ENCODE data around the gene DST.
A peak's percentile ranks its signal among the peaks of the same experiment; 100 is the strongest.

DST gene

GRCh38 chr6:56479381-56479780 lies 163.3 kb downstream of the DST start:
- no peak for DNase-seq

GRCh38 chr6:56478202-56478601 lies 164.5 kb downstream of the DST start:
- DNase-seq, result no peak

- no peak for DNase-seq
Measured at GRCh38 chr6:56477241-56477640, 165.4 kb downstream of the DST start.

- DNase-seq, result no peak
Measured at GRCh38 chr6:56475736-56476457, 166.8 kb downstream of the DST start.

GRCh38 chr6:56474532-56474931 lies 168.2 kb downstream of the DST start:
- DNase-seq, result no peak

- no peak for DNase-seq
Measured at GRCh38 chr6:56463443-56463842, 179.2 kb downstream of the DST start.

- DNase-seq, result no peak
Measured at GRCh38 chr6:56459030-56459805, 183.5 kb downstream of the DST start.

GRCh38 chr6:56458324-56458884 lies 184.3 kb downstream of the DST start:
- DNase-seq, result no peak

- no peak for DNase-seq
Measured at GRCh38 chr6:56456785-56457184, 185.9 kb downstream of the DST start.

GRCh38 chr6:56450882-56451739 lies 191.6 kb downstream of the DST start:
- DNase-seq, result peak; percentile 70

- no peak for DNase-seq
Measured at GRCh38 chr6:56450376-56450775, 192.3 kb downstream of the DST start.

GRCh38 chr6:56448046-56448445 lies 194.6 kb downstream of the DST start:
- DNase-seq, result no peak

- peak; percentile 47 for DNase-seq
Measured at GRCh38 chr6:56445818-56446217, 196.9 kb downstream of the DST start.

GRCh38 chr6:56444855-56445254 lies 197.8 kb downstream of the DST start:
- DNase-seq, result no peak

- no peak for DNase-seq
Measured at GRCh38 chr6:56440551-56440981, 202.1 kb downstream of the DST start.

- DNase-seq, result no peak
Measured at GRCh38 chr6:56437171-56437900, 205.4 kb downstream of the DST start.

GRCh38 chr6:56435754-56436153 lies 206.9 kb downstream of the DST start:
- no peak for DNase-seq

GRCh38 chr6:56435326-56435725 lies 207.4 kb downstream of the DST start:
- no peak for DNase-seq

GRCh38 chr6:56434606-56435005 lies 208.1 kb downstream of the DST start:
- DNase-seq, result no peak

GRCh38 chr6:56433119-56433518 lies 209.6 kb downstream of the DST start:
- no peak for DNase-seq

GRCh38 chr6:56432194-56432593 lies 210.5 kb downstream of the DST start:
- DNase-seq, result no peak

Measured in left hindlimb (tissue), 1 donor.